ENCODE results near the gene GPR132.

Gene GPR132

GRCh38 chr14:105015242-105015641 is 50.0 kb downstream of the GPR132 start:
- DNase-seq: no peak

GRCh38 chr14:105014631-105015030 is 50.6 kb downstream of the GPR132 start:
- no peak for DNase-seq

GRCh38 chr14:105014032-105014431 is 51.2 kb downstream of the GPR132 start:
- no peak for DNase-seq

- DNase-seq: no peak
Observed at GRCh38 chr14:105013150-105013785, 52.0 kb downstream of the GPR132 start.

- DNase-seq: no peak
Observed at GRCh38 chr14:105012171-105012985, 52.9 kb downstream of the GPR132 start.

- DNase-seq: no peak
Observed at GRCh38 chr14:105011312-105011990, 53.8 kb downstream of the GPR132 start.

- DNase-seq: no peak
Observed at GRCh38 chr14:105010891-105011291, 54.3 kb downstream of the GPR132 start.

GRCh38 chr14:105010106-105010505 is 55.1 kb downstream of the GPR132 start:
- no peak for DNase-seq

- no peak for DNase-seq
Observed at GRCh38 chr14:105007593-105008264, 57.5 kb downstream of the GPR132 start.

GRCh38 chr14:105006831-105007592 is 58.2 kb downstream of the GPR132 start:
- DNase-seq: no peak

- DNase-seq: no peak
Observed at GRCh38 chr14:105005929-105006830, 59.0 kb downstream of the GPR132 start.

- DNase-seq: no peak
Observed at GRCh38 chr14:105005329-105005928, 59.8 kb downstream of the GPR132 start.
